ENCODE results near the gene TCAF1. TPM values are rescaled to one million over a fixed set of nuclear protein-coding genes. Genes with fewer than 3 reads are reported as not detected.

Gene TCAF1
- total and polyA plus RNA-seq, 8 donors, result 9.7 to 94.6 (median 23.6) TPM

- Histone ChIP-seq H3K27me3 (no peaks in the 10 kb centered on the region), H3K27ac (no peak overlapping the region), H3K4me1 (no peaks in the 10 kb centered on the region), H3K36me3 (no peaks in the 10 kb centered on the region), H3K9me3 (no peaks in the 10 kb centered on the region), H3K4me3 (no peak overlapping the region)
- intact Hi-C loops (cut with DNase I; ENCODE audit: low total_unique reads), result no loop called here
- no peak for DNase-seq
- WGBS, 5 donors, result 35 to 67% (median 58%) methylated on average over 3 of the region's 3 CpGs
- TF ChIP-seq CTCF (IDR thresholded peaks at IDR 0.05) (no peak), POLR2A (IDR thresholded peaks at IDR 0.05) (no peak), POLR2AphosphoS5 (IDR thresholded peaks at IDR 0.05) (no peak), EP300 (IDR thresholded peaks at IDR 0.05) (no peak)
Measured at GRCh38 chr7:143913945-143914615, 12.1 kb upstream of the TCAF1 start.

- H3K9me3 ChIP-seq, result no peaks in the 10 kb centered on the region
- no peak for DNase-seq
- peaks cover 0 to 4% (median 0%) of the 10 kb centered on the region in 4 donors for H3K4me1 ChIP-seq
- no peak overlapping the region for H3K4me3 ChIP-seq
- WGBS, 5 donors, result 73 to 81% (median 74%) methylated on average over 3 of the region's 3 CpGs
- TF ChIP-seq POLR2A (IDR thresholded peaks at IDR 0.05), result no peak
- no peak for TF ChIP-seq CTCF (IDR thresholded peaks at IDR 0.05)
- TF ChIP-seq POLR2AphosphoS5 (IDR thresholded peaks at IDR 0.05), result no peak
- TF ChIP-seq EP300 (IDR thresholded peaks at IDR 0.05), result no peak
- H3K27me3 ChIP-seq, result no peaks in the 10 kb centered on the region
- H3K27ac ChIP-seq, result no peak overlapping the region
- intact Hi-C loops (cut with DNase I; ENCODE audit: low total_unique reads), result no loop called here
- H3K36me3 ChIP-seq, result no peaks in the 10 kb centered on the region
Measured at GRCh38 chr7:143910473-143911248, 8.7 kb upstream of the TCAF1 start.

- H3K27ac ChIP-seq, result no peak overlapping the region
- WGBS, 5 donors, result 78 to 88% (median 81%) methylated on average over 3 of the region's 3 CpGs
Measured at GRCh38 chr7:143909863-143910262, 7.9 kb upstream of the TCAF1 start.

More at GRCh38 chr7:143909863-143910262, 7.9 kb upstream of the TCAF1 start:
- TF ChIP-seq POLR2AphosphoS5 (IDR thresholded peaks at IDR 0.05), result no peak
- no peak for TF ChIP-seq POLR2A (IDR thresholded peaks at IDR 0.05)
- no peak for TF ChIP-seq EP300 (IDR thresholded peaks at IDR 0.05)
- no peak for TF ChIP-seq CTCF (IDR thresholded peaks at IDR 0.05)
- Histone ChIP-seq H3K9me3 (no peaks in the 10 kb centered on the region), H3K4me3 (no peak overlapping the region), H3K27me3 (no peaks in the 10 kb centered on the region), H3K4me1 (peaks cover 0 to 4% (median 0%) of the 10 kb centered on the region in 4 donors), H3K36me3 (no peaks in the 10 kb centered on the region)
- intact Hi-C loops (cut with DNase I; ENCODE audit: low total_unique reads), result loop anchor here (10.0 kb wide), 1 partner anchor 65 kb away; no protein-coding TSS in a partner anchor
- no peak for DNase-seq
